K562 (cell line): ENCODE results near the gene KIF26B. TPM values are rescaled to one million over a fixed set of nuclear protein-coding genes. Genes with fewer than 3 reads are reported as not detected.

ENCODE experiments used
- ATAC-seq: fragments of 200-7000 bp; cut with Tn5 transposase; 3 replicates; pipeline ENCODE4 v1.9.1; 2020; ENCODE audit warnings: moderate library complexity
- BruUV-seq: library from RNA; stranded (reverse); fragments of 400-500 nt; replicated peaks from 2 replicates; lab custom pipeline; 2021; lab: Mats Ljungman, UMichigan
- CTCF ChIA-PET: fragments of 300-600 bp; formaldehyde crosslinking; extraction: SDS; loops from one replicate; lab custom pipeline; 2021; ENCODE audit warnings: low intra/inter-chr PET ratio; lab: Yijun Ruan, JAX
- POLR2A ChIA-PET: fragments of 300-600, 350-650 bp; sonication (Branson Sonifier 250); formaldehyde crosslinking; extraction: SDS; loops from one replicate; lab custom pipeline; 2021; ENCODE audit warnings: antibody characterized with exemption, inconsistent platforms; lab: Yijun Ruan, JAX
- DNase-seq, 4 experiments: peaks; one replicate each; pipeline versions ENCODE4 v3.0.0 to v3.0.0-alpha.2; 2011 to 2018; ENCODE audit warnings: low spot score in 3 of 4, mixed read lengths in 3 of 4; ENCODE audit errors: extremely low read depth in 1 of 4
- FAIRE-seq: peaks from 2 replicates; lab custom pipeline; 2011; peaks lifted over from hg19 to GRCh38; lab: Jason Lieb, UNC
- H2AFZ ChIP-seq: 2 replicates; pipeline ENCODE4 v1.6.0; 2011; ENCODE audit warnings: low read depth, low read length, control low read depth, inconsistent platforms
- H3K27ac ChIP-seq: fragments of 200-600 bp; 3 replicates; pipeline ENCODE4 v1.8.0; 2011; ENCODE audit warnings: low read depth, mild to moderate bottlenecking, control low read depth, inconsistent platforms, low read length, moderate library complexity, mixed read lengths; ENCODE audit errors: extremely low read depth
- H3K27me3 ChIP-seq, 2 experiments: fragments of 300-600 bp in 1 of 2; 2 replicates in 1 of 2; 3 replicates in 1 of 2; pipeline versions ENCODE4 v1.6.0 to v1.8.0; 2011; ENCODE audit warnings: inconsistent platforms in 2 of 2, low read length in 2 of 2, mild to moderate bottlenecking in 1 of 2, mixed read lengths in 1 of 2, moderate library complexity in 1 of 2; ENCODE audit not compliant: control insufficient read depth in 2 of 2, insufficient read depth in 2 of 2
- H3K36me3 ChIP-seq: fragments of 300-600 bp; 3 replicates; pipeline ENCODE4 v1.8.0; 2011; ENCODE audit warnings: mild to moderate bottlenecking, low read length, inconsistent platforms; ENCODE audit not compliant: control insufficient read depth, insufficient read depth
- H3K4me1 ChIP-seq, 2 experiments: fragments of 200-600 bp in 1 of 2; replicated peaks in 1 of 2; 2 replicates in 1 of 2; 3 replicates in 1 of 2; pipeline versions ENCODE4 v1.5.1 to v1.8.0; 2011; ENCODE audit warnings: inconsistent platforms in 2 of 2, low read length in 2 of 2, mild to moderate bottlenecking in 1 of 2, mixed read lengths in 1 of 2, moderate library complexity in 1 of 2; ENCODE audit not compliant: control insufficient read depth in 2 of 2, insufficient read depth in 2 of 2
- H3K4me2 ChIP-seq: 2 replicates; pipeline ENCODE4 v1.6.1; 2011; ENCODE audit warnings: low read length, control low read depth, inconsistent platforms, mixed read lengths; ENCODE audit not compliant: insufficient read depth
- H3K4me3 ChIP-seq: fragments of 200-600 bp; sonication (generic), shearing (Covaris generic); 2 replicates; pipeline ENCODE4 v1.5.1; 2016; ENCODE audit warnings: control low read depth, inconsistent platforms
- H3K79me2 ChIP-seq: fragments of 200-600 bp; 3 replicates; pipeline ENCODE4 v1.8.0; 2011; ENCODE audit warnings: low read length, inconsistent platforms; ENCODE audit not compliant: control insufficient read depth, insufficient read depth
- H3K9ac ChIP-seq, 2 experiments: 2 replicates each; pipeline versions ENCODE4 v1.6.0 to v1.6.1; 2011; ENCODE audit warnings: low read depth in 2 of 2, low read length in 2 of 2, control low read depth in 1 of 2, inconsistent platforms in 1 of 2, mild to moderate bottlenecking in 1 of 2, mixed read lengths in 1 of 2; ENCODE audit not compliant: insufficient read depth in 1 of 2
- H3K9me1 ChIP-seq: one replicate; pipeline ENCODE4 v1.6.0; 2011; ENCODE audit warnings: inconsistent platforms, mild to moderate bottlenecking, low read length, moderate library complexity; ENCODE audit not compliant: control insufficient read depth, insufficient read depth
- H3K9me3 ChIP-seq: replicated peaks from 2 replicates; pipeline ENCODE4 v1.5.1; 2011; ENCODE audit warnings: low read depth, low read length, inconsistent platforms; ENCODE audit not compliant: control insufficient read depth, insufficient read depth
- H4K20me1 ChIP-seq: replicated peaks from 2 replicates; pipeline ENCODE4 v1.6.1; 2011; ENCODE audit warnings: low read length, inconsistent platforms, mixed read lengths; ENCODE audit not compliant: control insufficient read depth, insufficient read depth
- CHD7 ChIP-seq: fragments of 200-600 bp; sonication (generic); IDR thresholded peaks from one replicate; pipeline ENCODE4 v1.6.1; 2012; ENCODE audit warnings: mild to moderate bottlenecking, low read depth, low read length, inconsistent platforms
- SPI1 ChIP-seq: IDR thresholded peaks from 2 replicates; pipeline ENCODE4 v1.6.1; 2011; ENCODE audit warnings: low read depth, low read length, control low read depth, borderline replicate concordance
- WGBS: fragments of 100-300 bp; shearing (Covaris generic); methylation state at CpG from one replicate; pipeline ENCODE4 v1.1.6; 2016; ENCODE audit warnings: low coverage, mixed read lengths; ENCODE audit not compliant: insufficient coverage; ENCODE audit errors: missing lambda C conversion rate; 5-methylcytosine and 5-hydroxymethylcytosine counted together
- in situ Hi-C: fragments of 300-500 bp; cut with MboI; formaldehyde crosslinking; loops from 4 replicates; pipeline ENCODE4 v1.15.0; 2018; ENCODE audit warnings: inconsistent platforms, mixed read lengths
- intact Hi-C: fragments of 100-400 bp; cut with micrococcal nuclease; formaldehyde crosslinking; loops from 2 replicates; pipeline ENCODE4 v1.14.2; 2022
- polyA plus RNA-seq, 8 experiments: library from polyadenylated mRNA; depleted of rRNA in 4 of 8; stranded (reverse) in 5 of 8; unstranded in 3 of 8; fragments of >200 nt; fragmentation: Nextera tagmentation in 2 of 8; fragmentation: Illumina TruSeq in 1 of 8; extraction: Ambion mirVana in 2 of 8; extraction: Trizol in 1 of 8; gene quantifications; 2 replicates each; pipeline versions ENCODE4 v1.2.1 to v1.2.3, GENCODE V29; 2011 to 2014; ENCODE audit warnings: inconsistent platforms in 1 of 8, missing spikeins in 1 of 8
- total RNA-seq, 7 experiments: library from RNA; depleted of rRNA in 6 of 7; stranded (reverse); fragments of >200 nt in 6 of 7; fragmentation: Illumina TruSeq in 2 of 7; extraction: Trizol in 2 of 7; gene quantifications; 2 replicates each; pipeline versions ENCODE4 v1.2.1 to v1.2.3, GENCODE V29; 2011 to 2021; ENCODE audit warnings: low replicate concordance in 1 of 7

The KIF26B gene
- total and polyA plus RNA-seq, 9 of the 15 experiments (the other 6 are each of a cell fraction or from before 2014, with no cell fraction given), result 0.02 to 0.08 (median 0.03) TPM; not detected in 6

DNA sequence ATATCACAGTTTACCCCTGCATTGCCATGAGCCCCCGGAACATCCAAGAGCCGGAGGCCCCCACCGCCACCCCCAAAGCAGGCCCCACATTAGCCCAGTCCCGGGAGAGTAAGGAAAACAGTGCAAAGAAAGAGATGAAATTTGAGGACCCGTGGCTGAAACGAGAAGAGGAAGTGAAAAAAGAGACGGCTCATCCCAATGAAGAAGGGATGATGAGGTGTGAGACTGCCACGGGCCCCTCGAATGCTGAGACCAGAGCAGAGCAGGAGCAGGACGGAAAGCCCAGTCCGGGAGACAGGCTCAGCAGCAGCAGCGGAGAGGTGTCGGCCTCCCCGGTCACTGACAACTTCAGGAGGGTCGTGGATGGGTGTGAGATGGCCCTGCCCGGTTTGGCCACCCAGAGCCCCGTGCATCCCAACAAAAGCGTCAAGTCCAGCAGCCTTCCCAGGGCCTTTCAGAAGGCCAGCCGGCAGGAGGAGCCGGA, 532.4 kb downstream of the KIF26B start:
- Histone ChIP-seq H4K20me1 (peaks cover 7% of the 10 kb centered on the region; the same call in 1 of the 2 replicates), H3K27me3 (peaks cover 69 to 92% of the 10 kb centered on the region in 2 experiments; a peak in 4 of 5 replicates), H3K4me3 (no peak overlapping the region), H3K4me2 (no peak overlapping the region), H3K4me1 (peaks cover 0 to 31% of the 10 kb centered on the region in 2 experiments; a peak in 2 of 5 replicates)
- FAIRE-seq, result no peak
- intact Hi-C loops, result no loop called here
- WGBS, result 6% methylated on average over 16 of the region's 20 CpGs
- ATAC-seq, result no peak; the same call in 2 of the 3 replicates
- DNase-seq, result no peak
- peak; percentile 58 for TF ChIP-seq SPI1
- TF ChIP-seq CHD7, result no peak
- TF ChIP-seq, all 486 proteins: peak for 1
- BruUV-seq, result no TSS peak
- H3K36me3 ChIP-seq, result no peaks in the 10 kb centered on the region
- no peak overlapping the region for H3K27ac ChIP-seq
- in situ Hi-C loops, result no loop called here
- H3K9ac ChIP-seq, result no peak overlapping the region
- CTCF ChIA-PET, result no interaction called here
- POLR2A ChIA-PET, result no interaction called here
- H3K9me1 ChIP-seq, result no peaks in the 10 kb centered on the region
- H3K9me3 ChIP-seq, result no peaks in the 10 kb centered on the region
- no peaks in the 10 kb centered on the region for H3K79me2 ChIP-seq
- no peak overlapping the region for H2AFZ ChIP-seq
